ENCODE results near the gene EVI5.
"Not testable (repeated sequence)": the region's sequence is repeated elsewhere in the genome, so short reads cannot be mapped to it uniquely, and the experiment has no call there.

EVI5 gene

DNA sequence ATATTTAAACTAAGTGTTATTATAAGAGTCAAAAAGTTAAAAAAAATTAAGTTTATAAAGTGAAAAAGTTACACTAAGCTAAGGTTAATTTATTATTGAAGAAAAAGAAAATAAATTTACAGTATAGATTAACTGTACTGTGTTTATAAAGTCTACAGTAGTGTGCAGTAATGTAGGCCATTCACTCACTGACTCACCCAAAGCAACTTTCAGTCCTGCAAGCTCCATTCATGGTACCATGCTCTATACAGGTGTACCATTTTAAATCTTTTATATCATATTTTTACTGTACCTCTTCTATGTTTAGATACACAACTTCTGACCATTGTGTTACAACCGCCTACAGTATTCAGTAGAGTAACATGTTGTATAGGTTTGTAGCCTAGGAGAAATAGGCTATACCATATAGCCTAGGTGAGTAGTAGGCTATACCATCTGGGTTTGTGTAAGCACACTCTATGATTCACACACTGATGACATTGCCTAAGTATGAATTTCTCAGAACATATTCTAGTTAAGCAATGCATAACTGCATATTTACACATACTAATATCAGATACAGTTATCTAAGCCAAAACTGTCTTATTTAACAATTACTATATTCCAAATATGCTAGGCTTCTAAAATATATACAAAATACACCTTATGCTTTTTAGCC is 217.6 kb downstream of the EVI5 start:
- no peak for DNase-seq

DNA sequence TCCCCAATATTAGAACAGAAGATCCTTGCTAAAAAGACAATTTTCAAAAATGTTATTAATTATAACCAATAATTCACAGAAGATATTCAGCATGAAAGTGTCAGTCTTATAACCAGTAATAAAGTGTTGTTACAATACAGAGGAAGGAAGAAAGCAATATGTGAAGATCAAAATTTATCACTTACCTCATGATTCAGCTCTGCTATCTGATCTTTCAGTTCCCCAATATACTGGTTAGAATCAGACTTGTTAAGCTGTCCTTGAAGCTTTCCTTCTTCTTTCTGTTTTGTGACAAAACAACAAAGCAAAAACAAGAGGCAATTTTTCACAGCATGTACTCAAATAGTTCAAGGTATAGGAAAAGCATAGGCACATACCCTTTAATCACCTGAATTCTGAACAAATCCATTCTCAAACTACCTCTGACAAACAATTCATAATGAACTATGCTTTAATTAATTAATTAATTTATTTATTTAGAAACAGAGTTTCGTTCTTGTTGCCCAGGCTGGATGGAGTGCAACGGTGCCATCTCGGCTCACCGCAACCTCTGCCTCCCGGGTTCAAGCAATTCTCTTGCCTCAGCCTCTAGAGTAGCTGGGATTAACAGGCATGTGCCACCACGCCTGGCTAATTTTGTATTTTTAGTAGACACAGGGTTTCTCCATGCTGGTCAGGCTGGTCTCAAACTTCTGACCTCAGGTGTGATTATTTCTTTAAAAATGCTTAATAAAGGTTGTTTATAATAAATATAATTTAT is 221.3 kb downstream of the EVI5 start:
- no peak for DNase-seq

GRCh38 chr1:92556350-92556749 is 228.6 kb downstream of the EVI5 start:
- DNase-seq = no peak

GRCh38 chr1:92554216-92554615 is 230.7 kb downstream of the EVI5 start:
- DNase-seq = no peak

- DNase-seq = no peak
These were observed 233.0 kb downstream of the EVI5 start for GRCh38 chr1:92551916-92552315.

DNA sequence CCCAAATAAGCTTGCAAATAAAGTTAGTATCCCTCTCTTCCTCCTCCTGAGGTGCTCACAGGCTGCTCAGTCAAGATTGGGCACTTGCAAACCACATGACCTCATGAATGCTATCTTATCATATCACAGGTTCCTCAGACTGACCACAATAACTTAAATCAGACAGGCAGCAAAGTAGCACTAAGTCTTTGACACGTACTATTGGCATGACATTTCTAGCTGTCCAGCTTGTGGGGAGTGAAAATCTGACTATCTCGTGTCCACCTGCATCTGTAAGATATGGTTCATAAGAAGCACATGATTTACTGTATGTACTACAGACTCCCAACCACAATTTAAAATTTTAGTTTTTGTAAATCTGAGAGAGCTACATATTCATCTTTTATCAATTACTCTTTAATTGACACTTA is 240.1 kb downstream of the EVI5 start:
- DNase-seq = no peak

- DNase-seq = no peak
These were observed 241.5 kb downstream of the EVI5 start for GRCh38 chr1:92543131-92544055.

GRCh38 chr1:92538413-92539061 is 246.4 kb downstream of the EVI5 start:
- DNase-seq = no peak

DNA sequence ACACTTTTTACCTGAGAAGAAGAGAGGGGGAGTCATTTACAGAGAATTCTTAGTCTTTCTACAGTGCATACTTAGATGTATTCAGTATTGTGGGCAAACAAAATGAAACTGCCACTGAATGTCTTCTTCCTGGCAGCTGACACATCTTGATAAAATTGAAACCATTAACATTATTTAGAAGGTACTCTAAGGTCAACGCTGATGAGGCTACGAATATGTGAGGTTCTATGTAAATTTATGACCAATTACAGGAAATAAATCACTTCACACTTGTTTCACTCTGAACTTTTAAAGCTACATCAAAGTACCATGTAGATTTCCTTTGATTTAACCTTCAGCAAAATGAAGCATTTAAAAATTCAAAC is 246.9 kb downstream of the EVI5 start:
- no peak for DNase-seq

DNA sequence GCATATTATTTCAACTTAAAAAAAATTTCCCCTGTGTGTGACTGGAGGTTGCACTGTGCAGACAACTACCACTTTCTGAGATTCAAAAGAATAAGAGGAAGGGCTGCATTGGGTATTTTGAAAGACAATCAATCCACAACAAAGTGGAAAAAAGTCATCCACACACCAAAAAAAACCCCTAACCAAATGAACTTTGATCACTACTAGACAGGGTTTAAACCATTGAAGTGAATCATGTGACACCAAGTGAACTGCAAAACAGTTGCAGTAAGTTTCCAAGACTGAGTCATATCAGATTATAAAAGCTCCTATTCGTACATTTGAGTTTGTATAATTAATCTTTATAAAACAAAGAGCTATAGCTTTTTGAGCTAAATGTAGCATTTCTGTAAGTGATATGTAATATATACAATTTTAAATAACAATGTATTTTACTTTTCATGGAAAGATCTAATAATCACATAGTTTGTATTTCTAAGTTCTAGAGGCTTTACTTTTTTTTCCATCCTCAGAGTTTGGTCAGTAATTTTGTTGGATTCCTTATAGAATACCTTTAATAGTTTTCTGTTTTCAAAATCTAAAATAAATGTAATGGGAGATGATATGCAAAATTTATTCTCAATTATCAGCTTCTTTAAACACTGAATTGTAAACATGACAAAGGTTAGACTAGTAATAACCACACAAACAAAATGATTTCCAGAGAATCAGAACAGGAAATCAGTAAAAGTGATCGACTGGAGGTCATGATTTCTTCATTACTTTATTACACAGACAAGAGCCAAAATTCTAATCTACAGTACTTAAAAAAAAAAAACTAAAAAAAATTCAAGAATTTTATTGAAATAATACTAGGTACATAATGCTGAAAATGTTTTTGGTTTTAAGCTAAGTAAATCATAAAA is 247.7 kb downstream of the EVI5 start:
- no peak for DNase-seq

DNA sequence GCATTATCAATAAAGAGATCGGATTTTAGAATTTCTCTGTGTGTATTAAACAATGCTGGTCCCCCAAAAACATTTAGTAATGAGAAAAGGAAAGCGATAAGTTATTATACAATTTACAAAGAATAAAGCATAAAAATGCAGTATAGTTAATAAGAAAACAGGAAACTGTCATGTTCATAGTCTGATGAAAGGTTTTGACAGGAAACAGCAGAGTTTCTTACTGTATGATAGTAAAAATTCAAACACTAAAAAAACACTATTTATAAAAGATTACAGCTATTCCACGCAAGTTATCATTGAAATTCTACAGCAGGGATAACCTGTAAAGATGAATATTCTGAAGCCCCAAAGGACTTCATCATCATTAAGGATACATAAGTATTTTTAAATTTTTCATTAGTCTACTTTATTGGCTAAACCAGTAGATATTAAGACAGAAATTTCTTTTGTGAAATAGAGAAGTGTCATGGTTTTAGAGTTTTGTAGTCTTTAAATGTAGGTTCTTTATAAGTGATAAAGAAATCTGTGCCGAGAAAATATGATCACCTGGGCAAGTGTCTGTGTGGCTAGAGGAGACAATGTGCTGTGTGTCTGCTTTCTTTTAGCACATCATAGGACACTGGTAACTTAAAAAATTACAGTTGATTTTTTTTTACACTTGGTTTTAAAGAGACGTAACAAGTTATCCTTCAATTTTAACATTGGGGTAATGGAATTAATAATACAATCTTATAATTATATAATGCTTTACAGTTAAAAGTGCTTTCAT is 248.5 kb downstream of the EVI5 start:
- DNase-seq = no peak

DNA sequence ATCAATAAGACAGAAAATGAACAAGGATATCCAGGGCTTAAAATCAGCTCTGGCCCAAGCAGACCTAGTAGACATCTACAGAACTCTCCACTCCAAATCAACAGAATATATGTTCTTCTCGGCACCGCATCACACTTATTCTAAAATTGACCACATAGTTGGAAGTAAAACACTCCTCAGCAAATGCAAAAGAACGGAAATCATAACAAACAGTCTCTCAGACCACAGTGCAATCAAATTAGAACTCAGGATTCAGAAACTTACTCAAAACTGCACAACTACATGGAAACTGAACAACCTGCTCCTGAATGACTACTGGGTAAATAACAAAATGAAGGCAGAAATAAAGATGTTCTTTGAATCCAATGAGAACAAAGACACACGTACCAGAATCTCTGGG is 252.5 kb downstream of the EVI5 start:
- DNase-seq = not testable (repeated sequence)

DNA sequence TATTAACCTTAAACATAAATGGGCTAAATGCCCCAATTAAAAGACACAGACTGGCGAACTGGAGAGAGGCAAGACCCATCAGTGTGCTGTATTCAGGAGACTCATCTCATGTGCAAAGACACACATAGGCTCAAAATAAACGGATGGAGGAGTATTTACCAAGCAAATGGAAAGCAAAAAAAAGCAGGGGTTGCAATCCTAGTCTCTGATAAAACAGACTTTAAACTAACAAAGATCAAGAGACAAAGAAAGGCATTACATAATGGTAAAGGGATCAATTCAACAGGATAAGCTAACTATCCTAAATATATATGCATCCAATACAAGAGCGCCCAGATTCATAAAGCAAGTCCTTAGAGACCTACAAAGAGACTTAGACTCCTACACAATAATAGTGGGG is 253.0 kb downstream of the EVI5 start:
- not testable (repeated sequence) for DNase-seq

GRCh38 chr1:92527670-92528069 is 257.2 kb downstream of the EVI5 start:
- no peak for DNase-seq

GRCh38 chr1:92524944-92525590 is 259.8 kb downstream of the EVI5 start:
- not testable (repeated sequence) for DNase-seq

DNA sequence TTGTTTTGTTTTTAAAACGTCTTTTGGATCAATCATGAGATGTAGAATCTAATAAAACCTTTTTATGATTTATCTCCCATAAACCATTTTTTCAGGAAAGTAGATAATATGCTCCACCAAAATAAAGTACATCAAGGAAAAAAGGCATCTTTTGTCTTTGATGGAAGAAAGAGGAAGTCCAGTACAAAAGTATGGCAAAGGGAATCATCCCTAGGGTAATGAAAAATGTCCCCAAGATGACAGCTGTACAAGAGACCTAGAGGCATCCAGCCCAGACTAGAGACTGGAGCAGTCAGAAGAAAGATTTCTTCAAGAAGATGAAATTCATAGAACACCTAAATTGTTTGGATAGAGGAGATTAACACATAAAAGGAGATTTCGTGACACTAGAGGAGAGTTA is 265.9 kb downstream of the EVI5 start:
- no peak for DNase-seq

DNA sequence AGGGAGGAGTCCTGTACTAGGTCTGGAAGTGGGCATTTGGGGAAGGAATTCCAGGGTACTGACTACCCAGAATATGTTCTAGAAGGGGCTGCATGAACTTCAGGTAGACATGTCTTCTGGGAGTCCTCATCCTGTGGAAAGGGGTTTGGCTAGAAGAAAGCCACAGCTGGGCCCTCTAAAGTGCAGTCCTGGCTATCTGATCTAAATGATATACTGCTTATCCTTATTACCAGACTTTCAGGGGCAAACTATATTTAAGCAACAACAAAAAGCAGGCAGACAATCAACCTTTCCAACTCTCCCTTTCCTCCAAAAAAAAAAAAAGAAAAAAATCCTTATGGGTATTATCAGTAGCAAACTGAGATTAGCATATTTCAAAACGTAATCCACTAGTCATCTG is 268.3 kb downstream of the EVI5 start:
- DNase-seq = no peak

- no peak for DNase-seq
These were observed 269.1 kb downstream of the EVI5 start for GRCh38 chr1:92515796-92516201.

DNA sequence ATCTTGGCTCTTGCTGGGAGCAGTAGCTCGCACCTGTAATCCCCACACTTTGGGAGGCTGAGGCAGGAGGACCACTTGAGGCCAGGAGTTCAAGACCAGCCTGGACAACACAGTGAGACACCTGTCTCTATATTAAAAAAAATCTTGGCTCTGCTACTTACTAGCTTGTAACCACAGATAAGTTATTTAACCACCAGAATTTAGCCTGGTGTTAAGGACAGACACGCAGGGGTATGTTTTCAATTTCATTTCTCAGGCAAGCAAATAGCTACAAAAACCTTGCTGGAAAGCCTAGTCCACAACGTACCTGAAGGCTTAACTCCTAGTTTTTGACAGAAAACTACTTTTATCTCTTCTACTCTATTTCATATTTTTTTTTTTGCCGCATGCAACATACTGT is 273.4 kb downstream of the EVI5 start:
- DNase-seq = no peak

DNA sequence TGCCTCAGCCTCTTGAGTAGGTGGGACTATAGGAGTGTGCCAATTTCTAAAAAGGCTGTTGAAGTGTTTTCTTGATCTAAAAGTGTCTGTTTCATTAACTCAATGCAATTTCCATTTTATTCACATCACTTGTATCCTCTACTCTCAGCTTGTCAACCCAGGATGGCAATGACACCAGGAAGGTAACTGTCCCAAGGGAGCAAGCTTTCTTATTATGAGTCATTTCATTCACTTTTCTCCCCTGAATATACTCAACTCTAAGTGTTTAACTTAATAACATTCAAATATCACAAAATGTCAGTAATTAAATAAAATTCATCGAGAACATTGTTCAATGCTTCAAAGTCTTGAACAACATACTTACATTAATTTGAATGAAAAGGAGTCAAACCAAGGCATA is 275.3 kb downstream of the EVI5 start:
- DNase-seq = no peak

Data from NCI-H345 (cell line).